GM12872 (cell line): Measurements from ENCODE around the gene PGK1.

Experiments used
- CTCF ChIP-seq: IDR thresholded peaks from 3 replicates; pipeline ENCODE4 v1.5.1; 2011; ENCODE audit warnings: low read depth, mild to moderate bottlenecking, low read length, moderate library complexity; ENCODE audit not compliant: insufficient read depth

PGK1 gene

GRCh38 chrX:78140206-78140605 lies 36.2 kb downstream of the PGK1 start:
- TF ChIP-seq CTCF = no peak

GRCh38 chrX:78165425-78165824 lies 61.4 kb downstream of the PGK1 start:
- no peak for TF ChIP-seq CTCF

GRCh38 chrX:78168065-78168464 lies 64.0 kb downstream of the PGK1 start:
- TF ChIP-seq CTCF = no peak
